Activated CD4-positive, alpha-beta T cell treated with anti-CD3 and anti-CD28 coated beads, Interleukin-2, amount 10 ng/mL, durations not matched to agents 7 days and 5 days (primary cell): ENCODE results near the gene TMEM184C. TPM values are rescaled to one million over a fixed set of nuclear protein-coding genes. Genes with fewer than 3 reads are reported as not detected.

Source experiments
- CTCF ChIA-PET: fragments of 350-600 bp; sonication (Branson Sonifier 250); formaldehyde crosslinking; loops from one replicate; lab custom pipeline; 2021; ENCODE audit warnings: antibody characterized with exemption; lab: Charles Lee
- POLR2A ChIA-PET: fragments of 350-600 bp; sonication (Branson Sonifier 250); formaldehyde crosslinking; loops from one replicate; lab custom pipeline; 2021; ENCODE audit warnings: antibody characterized with exemption; lab: Charles Lee
- DNase-seq: peaks from one replicate; pipeline ENCODE4 v3.0.0-alpha.2; 2020
- H3K27ac Mint-ChIP-seq: one replicate; pipeline ENCODE4 v1.8.0; 2021; ENCODE audit warnings: mild to moderate bottlenecking, moderate library complexity, mixed read lengths
- H3K27me3 Mint-ChIP-seq: one replicate; pipeline ENCODE4 v1.8.0; 2021; ENCODE audit warnings: mixed read lengths
- H3K36me3 Mint-ChIP-seq: one replicate; pipeline ENCODE4 v1.8.0; 2021; ENCODE audit warnings: low read depth, mixed read lengths
- H3K4me1 Mint-ChIP-seq: one replicate; pipeline ENCODE4 v1.8.0; 2021; ENCODE audit warnings: mixed read lengths
- H3K4me3 Mint-ChIP-seq: one replicate; pipeline ENCODE4 v1.8.0; 2021; ENCODE audit warnings: mild to moderate bottlenecking, moderate library complexity, mixed read lengths
- H3K9me3 Mint-ChIP-seq: one replicate; pipeline ENCODE4 v1.8.0; 2021; ENCODE audit warnings: mixed read lengths
- total RNA-seq, 2 experiments: library from RNA; stranded (reverse); gene quantifications; one replicate each; pipeline ENCODE4 v1.2.3, GENCODE V29; 2021

TMEM184C gene
- total RNA-seq, 2 experiments from 2014 or later, result 17.4 to 19.2 TPM

DNA sequence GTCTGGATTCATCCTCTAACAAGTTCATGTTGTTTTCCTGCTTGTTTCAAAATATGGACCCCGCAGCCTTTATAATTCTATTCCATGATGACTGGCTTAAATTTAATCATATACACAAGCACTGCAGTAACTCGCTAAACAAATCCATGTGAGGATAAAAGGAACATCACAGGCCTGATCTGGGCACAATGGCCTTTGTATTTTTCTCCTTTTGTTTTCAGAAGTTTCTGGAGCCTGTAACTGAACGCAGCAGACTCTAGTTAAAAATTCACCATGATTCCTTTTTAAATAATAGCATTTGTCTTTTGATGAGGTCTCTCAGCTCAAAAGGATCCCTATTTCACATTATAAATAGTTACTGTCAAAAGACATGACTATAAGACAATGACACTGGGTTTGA lies 30.2 kb upstream of the TMEM184C start:
- no peaks in the 10 kb centered on the region for H3K9me3 Mint-ChIP-seq
- DNase-seq, result no peak
- CTCF ChIA-PET, result interaction anchor here (1.0 kb wide), 1 partner anchor 16 kb away, joined by 3 read pairs; no protein-coding TSS in a partner anchor
- peaks cover 15% of the 10 kb centered on the region for H3K27me3 Mint-ChIP-seq
- POLR2A ChIA-PET, result no interaction called here
- no peaks in the 10 kb centered on the region for H3K36me3 Mint-ChIP-seq
- no peaks in the 10 kb centered on the region for H3K4me1 Mint-ChIP-seq
- no peak overlapping the region for H3K4me3 Mint-ChIP-seq
- no peak overlapping the region for H3K27ac Mint-ChIP-seq

DNA sequence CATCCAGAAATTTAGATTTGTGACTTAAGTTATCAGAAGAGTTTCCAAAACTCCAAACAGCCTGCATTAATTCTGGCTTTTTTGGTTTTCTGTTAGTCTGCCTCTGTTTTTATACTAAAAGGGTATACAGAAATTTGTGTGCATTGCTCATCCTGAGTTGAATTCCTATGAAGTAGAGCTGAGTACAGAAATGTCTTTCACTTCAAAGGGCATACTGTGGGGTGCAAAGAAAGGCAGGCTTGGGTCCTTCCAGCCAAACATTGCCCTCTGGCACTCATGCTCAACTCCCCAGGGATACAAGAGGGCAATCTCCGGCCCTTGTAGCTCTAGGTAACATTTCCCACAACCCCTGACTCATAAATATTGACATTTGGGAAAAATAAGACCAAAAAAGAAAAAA lies 27.6 kb upstream of the TMEM184C start:
- no peak overlapping the region for H3K4me3 Mint-ChIP-seq
- DNase-seq, result no peak
- no peaks in the 10 kb centered on the region for H3K36me3 Mint-ChIP-seq
- H3K9me3 Mint-ChIP-seq, result no peaks in the 10 kb centered on the region
- ChIA-PET POLR2A (no interaction called here), CTCF (interaction anchor here (2.0 to 3.0 kb wide), 2 partner anchors 71 to 277 kb away, joined by 8 to 9 read pairs; no protein-coding TSS in a partner anchor)
- H3K27ac Mint-ChIP-seq, result no peak overlapping the region
- peaks cover 14% of the 10 kb centered on the region for H3K27me3 Mint-ChIP-seq
- peaks cover 3% of the 10 kb centered on the region for H3K4me1 Mint-ChIP-seq

DNA sequence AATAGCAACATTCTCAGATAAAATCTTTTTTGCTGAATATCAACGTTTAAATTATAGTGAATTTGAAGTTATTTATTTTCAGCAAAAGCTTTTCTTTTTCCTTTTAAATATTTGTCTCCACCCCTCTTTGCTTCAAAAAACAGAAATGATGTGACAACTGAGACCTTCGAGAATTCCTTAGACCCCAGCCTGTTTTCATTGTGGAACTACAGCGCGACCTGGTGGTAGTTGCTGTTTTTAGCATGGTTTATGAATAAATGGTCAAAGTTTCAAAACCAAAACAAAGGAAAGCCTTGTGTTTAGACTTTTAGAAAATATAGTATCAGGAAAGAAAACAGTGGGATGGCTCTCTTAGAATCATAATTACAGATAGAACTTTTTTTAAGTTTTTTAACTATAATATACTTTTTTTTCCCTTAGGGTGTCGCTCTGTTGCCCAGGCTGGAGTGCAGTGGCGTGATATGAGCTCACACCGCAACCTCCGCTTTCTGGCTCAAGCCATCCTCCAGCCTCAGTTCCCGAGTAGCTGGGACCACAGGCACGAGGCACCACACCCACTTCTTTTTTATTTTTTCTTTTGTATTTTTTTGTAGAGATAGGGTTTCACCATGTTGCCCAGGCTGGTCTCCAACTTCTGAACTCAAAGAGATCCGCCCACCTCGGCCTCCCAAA lies 26.8 kb upstream of the TMEM184C start:
- peak; percentile 53 for DNase-seq
- H3K4me3 Mint-ChIP-seq, result no peak overlapping the region
- H3K27me3 Mint-ChIP-seq, result peaks cover 12% of the 10 kb centered on the region
- H3K4me1 Mint-ChIP-seq, result peaks cover 3% of the 10 kb centered on the region
- H3K27ac Mint-ChIP-seq, result no peak overlapping the region
- H3K9me3 Mint-ChIP-seq, result no peaks in the 10 kb centered on the region
- H3K36me3 Mint-ChIP-seq, result no peaks in the 10 kb centered on the region
- ChIA-PET POLR2A (no interaction called here), CTCF (interaction anchor here (2.0 to 3.0 kb wide), 2 partner anchors 72 to 276 kb away, joined by 8 to 9 read pairs; no protein-coding TSS in a partner anchor)

DNA sequence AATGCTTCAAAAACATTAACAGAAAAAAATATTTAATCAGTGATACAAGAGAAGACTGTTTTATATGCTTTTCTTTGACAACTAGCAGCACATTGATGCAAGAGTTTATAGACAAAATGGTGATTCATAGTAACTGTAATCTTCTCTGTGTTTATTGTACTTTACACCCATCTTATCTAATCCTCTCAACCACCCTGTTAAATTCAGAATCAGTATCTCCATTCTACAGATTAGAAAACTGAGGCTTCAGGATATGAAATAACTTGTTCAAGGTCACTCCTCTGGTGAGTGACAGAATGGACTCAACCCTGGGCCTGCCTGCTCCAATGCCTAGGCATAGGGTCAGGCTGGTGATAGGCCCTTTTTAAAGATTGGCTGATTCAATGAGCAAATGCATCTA lies 26.1 kb upstream of the TMEM184C start:
- no peak overlapping the region for H3K27ac Mint-ChIP-seq
- CTCF ChIA-PET, result no interaction called here
- no peaks in the 10 kb centered on the region for H3K36me3 Mint-ChIP-seq
- no peak overlapping the region for H3K4me3 Mint-ChIP-seq
- no peak for DNase-seq
- H3K27me3 Mint-ChIP-seq, result peaks cover 9% of the 10 kb centered on the region
- no peaks in the 10 kb centered on the region for H3K9me3 Mint-ChIP-seq
- peaks cover 3% of the 10 kb centered on the region for H3K4me1 Mint-ChIP-seq
- POLR2A ChIA-PET, result no interaction called here

DNA sequence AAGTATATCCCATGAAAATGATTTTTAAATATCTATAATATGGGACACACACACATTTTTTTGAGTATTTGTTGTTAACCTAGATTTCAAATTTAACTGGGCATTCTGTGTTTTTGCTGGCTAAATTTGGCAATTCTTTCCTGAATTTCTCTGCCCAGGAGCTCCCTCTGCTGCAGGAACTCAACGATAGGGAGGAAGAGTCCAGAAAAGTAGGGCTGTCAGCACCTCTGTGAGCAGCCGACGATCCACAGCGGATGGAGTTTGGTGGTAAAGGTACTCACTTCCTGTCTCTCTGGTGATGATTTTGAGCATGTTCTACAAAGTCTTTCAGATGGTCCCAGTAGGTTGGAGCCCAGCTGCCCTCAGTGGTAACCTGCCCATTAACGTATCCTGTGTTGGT lies 23.1 kb upstream of the TMEM184C start:
- ChIA-PET CTCF (interaction anchor here (1.1 kb wide), 1 partner anchor 273 kb away, joined by 3 read pairs; no protein-coding TSS in a partner anchor), POLR2A (no interaction called here)
- H3K4me3 Mint-ChIP-seq, result no peak overlapping the region
- H3K9me3 Mint-ChIP-seq, result no peaks in the 10 kb centered on the region
- H3K36me3 Mint-ChIP-seq, result no peaks in the 10 kb centered on the region
- H3K4me1 Mint-ChIP-seq, result peaks cover 3% of the 10 kb centered on the region
- H3K27ac Mint-ChIP-seq, result no peak overlapping the region
- no peak for DNase-seq
- H3K27me3 Mint-ChIP-seq, result peaks cover 8% of the 10 kb centered on the region

DNA sequence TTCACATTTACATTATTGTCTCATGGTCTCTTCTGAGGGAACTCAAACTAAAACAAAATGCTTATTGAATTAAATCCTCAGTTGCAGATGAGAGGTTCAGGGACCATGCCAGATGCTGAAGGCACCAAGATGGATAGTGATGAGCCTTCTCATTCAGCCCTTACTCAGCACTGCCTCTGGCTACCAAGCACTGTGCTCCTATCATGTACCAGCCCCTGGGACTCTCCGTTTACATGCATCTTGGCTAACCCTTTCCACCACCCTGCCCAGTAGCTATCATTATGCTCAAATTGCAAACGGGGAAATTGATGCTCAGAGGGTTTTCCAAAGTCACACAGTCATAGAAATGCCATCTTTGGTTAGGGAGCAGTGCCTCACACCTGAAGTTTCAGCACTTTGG lies 22.6 kb upstream of the TMEM184C start:
- peaks cover 3% of the 10 kb centered on the region for H3K4me1 Mint-ChIP-seq
- DNase-seq, result no peak
- ChIA-PET POLR2A (no interaction called here), CTCF (interaction anchor here (0.7 to 1.1 kb wide), 2 partner anchors 272 to 332 kb away, joined by 3 read pairs; no protein-coding TSS in a partner anchor)
- no peak overlapping the region for H3K4me3 Mint-ChIP-seq
- H3K9me3 Mint-ChIP-seq, result no peaks in the 10 kb centered on the region
- no peak overlapping the region for H3K27ac Mint-ChIP-seq
- no peaks in the 10 kb centered on the region for H3K36me3 Mint-ChIP-seq
- H3K27me3 Mint-ChIP-seq, result peaks cover 8% of the 10 kb centered on the region

DNA sequence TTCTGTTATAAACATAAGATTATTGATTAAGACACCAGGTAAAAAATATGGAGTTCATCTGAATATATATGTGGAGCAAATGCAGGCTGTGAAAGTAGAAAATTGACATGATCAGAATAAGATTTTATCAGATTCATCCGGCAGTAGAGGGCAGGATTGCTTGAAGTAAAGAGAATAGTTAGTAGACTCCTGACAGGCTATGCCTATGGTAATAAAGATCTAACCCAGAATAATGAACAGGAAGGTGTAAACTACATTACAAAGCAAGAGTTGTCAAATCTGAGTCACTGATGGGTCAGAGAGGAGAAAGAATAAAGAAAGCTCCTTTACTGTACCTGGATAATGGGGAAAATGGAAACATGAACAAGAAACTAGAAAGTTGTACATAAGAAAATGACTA lies 20.8 kb upstream of the TMEM184C start:
- Mint-ChIP-seq H3K36me3 (no peaks in the 10 kb centered on the region), H3K4me1 (peaks cover 3% of the 10 kb centered on the region), H3K9me3 (no peaks in the 10 kb centered on the region), H3K4me3 (no peak overlapping the region), H3K27ac (no peak overlapping the region), H3K27me3 (peaks cover 8% of the 10 kb centered on the region)
- ChIA-PET CTCF (no interaction called here), POLR2A (no interaction called here)
- no peak for DNase-seq

DNA sequence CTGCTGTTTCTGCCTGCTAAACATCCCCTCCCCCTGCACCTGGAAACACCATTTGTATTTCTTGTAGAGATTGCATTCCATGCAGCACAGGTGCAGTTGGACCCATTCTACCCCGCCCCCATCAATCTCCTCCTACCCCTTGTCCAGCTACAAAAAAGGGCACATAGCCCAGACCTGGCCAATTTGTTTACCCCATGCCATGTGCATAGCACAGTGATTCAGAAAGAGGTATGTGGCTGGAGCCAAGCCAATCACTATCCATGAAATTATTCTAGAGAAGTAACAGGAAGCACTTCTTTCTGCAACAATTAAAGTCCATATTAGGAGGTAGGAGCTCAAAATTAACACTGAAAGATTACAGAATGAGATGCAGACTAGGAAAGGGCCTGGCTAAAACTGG lies 20.2 kb upstream of the TMEM184C start:
- Mint-ChIP-seq H3K36me3 (no peaks in the 10 kb centered on the region), H3K4me3 (no peak overlapping the region), H3K27me3 (peaks cover 8% of the 10 kb centered on the region), H3K4me1 (peaks cover 3% of the 10 kb centered on the region), H3K27ac (no peak overlapping the region), H3K9me3 (no peaks in the 10 kb centered on the region)
- DNase-seq, result no peak
- POLR2A ChIA-PET, result no interaction called here
- CTCF ChIA-PET, result interaction anchor here (0.6 to 0.8 kb wide), 2 partner anchors 20 to 52 kb away, joined by 3 to 4 read pairs; partner anchors contain the start of gene TMEM184C

DNA sequence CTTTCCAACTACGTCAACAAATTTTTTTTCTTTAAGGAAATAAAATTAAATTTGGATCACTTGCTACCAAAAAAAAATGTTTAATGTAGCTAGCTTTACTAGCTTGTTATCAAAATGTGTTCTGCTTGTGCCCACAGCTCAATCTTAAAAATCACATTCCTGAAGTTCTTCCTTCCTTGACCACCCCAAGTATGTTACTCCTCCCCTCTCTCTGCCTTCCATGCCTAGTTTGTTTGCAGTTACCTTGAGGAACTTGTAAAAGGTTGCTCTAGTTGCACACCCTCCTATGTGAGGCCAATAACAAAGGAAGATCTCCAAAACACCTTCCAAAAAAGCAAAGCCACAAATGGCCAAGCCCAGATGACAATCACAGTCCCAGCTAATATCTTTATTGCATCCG lies 19.6 kb upstream of the TMEM184C start:
- Mint-ChIP-seq H3K36me3 (no peaks in the 10 kb centered on the region), H3K4me1 (peaks cover 3% of the 10 kb centered on the region), H3K27ac (no peak overlapping the region), H3K27me3 (peaks cover 8% of the 10 kb centered on the region), H3K9me3 (no peaks in the 10 kb centered on the region), H3K4me3 (no peak overlapping the region)
- DNase-seq, result no peak
- POLR2A ChIA-PET, result no interaction called here
- CTCF ChIA-PET, result interaction anchor here (0.8 kb wide), 1 partner anchor 20 kb away, joined by 4 read pairs; the partner anchor contains the start of gene TMEM184C

DNA sequence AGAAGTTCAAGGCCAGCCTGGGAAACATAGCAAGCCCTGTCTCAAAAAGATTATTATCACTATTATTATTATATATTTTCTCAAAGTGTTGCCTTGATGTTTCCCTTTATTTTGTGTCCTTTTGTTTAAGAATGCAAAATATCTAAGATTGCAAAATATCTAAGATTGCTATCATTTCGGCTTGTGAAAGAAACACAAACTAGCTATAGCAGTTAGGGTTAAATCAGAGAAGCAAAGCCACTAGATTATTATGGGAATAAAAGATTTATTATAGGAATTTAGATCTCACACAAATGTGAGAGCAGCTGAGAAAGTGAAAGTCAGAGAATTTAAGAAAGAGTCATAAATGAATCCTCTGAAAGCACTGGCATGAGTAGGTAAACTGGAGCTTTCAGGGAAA lies 18.0 kb upstream of the TMEM184C start:
- H3K36me3 Mint-ChIP-seq, result no peaks in the 10 kb centered on the region

DNA sequence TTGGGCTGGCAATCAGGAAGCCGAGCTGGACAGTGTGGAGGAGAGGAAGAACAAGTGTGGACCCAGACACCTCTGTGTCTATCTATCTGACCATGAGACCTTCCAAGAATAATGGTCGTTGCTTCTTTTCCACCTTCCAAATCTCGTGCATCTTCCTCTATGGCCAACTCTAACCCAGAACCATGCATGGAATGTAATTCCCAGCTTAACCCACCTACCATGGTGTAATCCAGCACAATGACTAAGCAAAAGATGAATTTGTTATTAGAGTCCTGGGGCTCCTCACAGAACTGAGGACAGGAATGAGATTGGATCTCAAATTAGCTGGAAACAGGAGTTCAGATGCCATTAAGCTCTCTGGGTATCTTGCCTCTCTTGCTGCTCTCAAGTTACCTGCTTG lies 17.4 kb upstream of the TMEM184C start:
- Mint-ChIP-seq H3K36me3 (no peaks in the 10 kb centered on the region), H3K9me3 (no peaks in the 10 kb centered on the region), H3K27ac (no peak overlapping the region), H3K4me1 (no peaks in the 10 kb centered on the region), H3K4me3 (no peak overlapping the region), H3K27me3 (peaks cover 3% of the 10 kb centered on the region)
- no peak for DNase-seq
- ChIA-PET POLR2A (no interaction called here), CTCF (no interaction called here)

More for the DNA sequence above, 18.0 kb upstream of the TMEM184C start:
- ChIA-PET CTCF (no interaction called here), POLR2A (no interaction called here)
- H3K27me3 Mint-ChIP-seq, result peaks cover 1% of the 10 kb centered on the region
- no peak for DNase-seq
- H3K9me3 Mint-ChIP-seq, result no peaks in the 10 kb centered on the region
- H3K4me3 Mint-ChIP-seq, result no peak overlapping the region
- no peak overlapping the region for H3K27ac Mint-ChIP-seq
- H3K4me1 Mint-ChIP-seq, result peaks cover 3% of the 10 kb centered on the region

DNA sequence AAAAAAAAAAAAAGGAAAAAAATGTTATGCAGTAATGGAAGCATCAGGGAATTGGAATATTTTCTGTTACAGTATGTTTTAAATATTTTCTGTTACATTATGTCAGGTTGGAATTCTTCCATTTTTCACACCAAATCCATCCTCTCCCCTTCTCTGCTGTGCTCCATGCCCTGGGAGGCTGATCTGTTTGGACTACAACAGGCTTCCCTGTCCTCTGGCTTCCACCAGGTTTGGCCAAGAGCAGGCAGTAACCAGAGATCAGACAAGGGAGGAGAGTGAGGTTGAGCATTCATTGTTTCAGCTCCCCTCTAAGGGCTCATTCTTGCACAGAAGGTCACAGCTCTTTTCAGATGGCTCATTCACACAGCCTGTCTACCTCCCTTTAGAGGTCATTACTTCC lies 11.7 kb upstream of the TMEM184C start:
- H3K27me3 Mint-ChIP-seq, result peaks cover 2% of the 10 kb centered on the region
- no peak overlapping the region for H3K4me3 Mint-ChIP-seq
- H3K27ac Mint-ChIP-seq, result no peak overlapping the region
- POLR2A ChIA-PET, result no interaction called here
- DNase-seq, result no peak
- H3K36me3 Mint-ChIP-seq, result no peaks in the 10 kb centered on the region
- H3K4me1 Mint-ChIP-seq, result no peaks in the 10 kb centered on the region
- no peaks in the 10 kb centered on the region for H3K9me3 Mint-ChIP-seq
- CTCF ChIA-PET, result interaction anchor here (1.3 kb wide), 1 partner anchor 127 kb away, joined by 3 read pairs; the partner anchor contains the start of gene ARHGAP10

DNA sequence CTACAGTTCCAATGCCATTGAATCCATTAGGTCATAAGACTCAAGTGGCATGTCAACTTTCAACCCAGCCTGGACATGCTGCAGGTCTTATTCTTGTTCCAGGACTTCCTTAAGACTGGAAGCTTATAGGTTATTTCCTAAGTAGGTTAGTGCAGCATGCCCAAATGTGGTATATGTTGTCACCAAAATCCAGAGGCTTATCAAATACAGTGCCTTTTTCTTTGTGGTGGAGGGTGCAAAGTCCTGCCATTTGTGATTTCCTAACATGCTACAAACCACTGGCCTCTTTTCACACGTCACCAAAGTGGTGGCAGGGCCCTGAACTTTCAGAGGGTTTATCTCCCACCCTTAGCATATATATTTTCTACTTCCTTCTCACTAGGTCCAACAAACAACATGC lies 9.7 kb upstream of the TMEM184C start:
- Mint-ChIP-seq H3K36me3 (no peaks in the 10 kb centered on the region), H3K4me1 (no peaks in the 10 kb centered on the region), H3K27ac (no peak overlapping the region), H3K9me3 (no peaks in the 10 kb centered on the region), H3K27me3 (peaks cover 7% of the 10 kb centered on the region), H3K4me3 (no peak overlapping the region)
- DNase-seq, result no peak
- CTCF ChIA-PET, result interaction anchor here (0.9 to 1.7 kb wide), 2 partner anchors 12 to 259 kb away, joined by 3 to 4 read pairs; no protein-coding TSS in a partner anchor
- POLR2A ChIA-PET, result no interaction called here
